HepG2 (cell line): ENCODE data around the gene SMIM41. TPM values are rescaled to one million over a fixed set of nuclear protein-coding genes. Genes with fewer than 3 reads are reported as not detected.

Experiments used
- CHD4 ChIP-seq: fragments of 200-600 bp; sonication (generic); IDR thresholded peaks from 2 replicates; pipeline ENCODE4 v1.7.0; 2017; ENCODE audit warnings: mild to moderate bottlenecking, low read length, borderline replicate concordance
- HDAC1 ChIP-seq: sonication (generic); formaldehyde crosslinking; IDR thresholded peaks from 2 replicates; pipeline ENCODE4 v1.5.1; 2020; ENCODE audit warnings: mild to moderate bottlenecking, missing genetic modification reagents
- HMGXB3 ChIP-seq: sonication (generic); formaldehyde crosslinking; IDR thresholded peaks from 2 replicates; pipeline ENCODE4 v1.4.0; 2020; ENCODE audit warnings: missing genetic modification reagents, borderline replicate concordance
- HNRNPL ChIP-seq: fragments of 200-400 bp; formaldehyde crosslinking; IDR thresholded peaks from 2 replicates; pipeline ENCODE4 v1.6.1; 2017; ENCODE audit warnings: mild to moderate bottlenecking, low read depth, low read length
- HOXA7 ChIP-seq: sonication (generic); formaldehyde crosslinking; IDR thresholded peaks from 2 replicates; pipeline ENCODE4 v1.8.1; 2022; ENCODE audit warnings: mild to moderate bottlenecking, missing genetic modification reagents, moderate library complexity
- KDM5A ChIP-seq: fragments of 200-600 bp; sonication (generic); IDR thresholded peaks from 2 replicates; pipeline ENCODE4 v1.7.0; 2018; ENCODE audit warnings: antibody characterized with exemption, mild to moderate bottlenecking, low read length, borderline replicate concordance
- POLR2A ChIP-seq, 2 experiments: IDR thresholded peaks; 2 replicates each; pipeline ENCODE4 v1.6.1; 2011; ENCODE audit warnings: low read depth in 2 of 2, low read length in 2 of 2, mild to moderate bottlenecking in 1 of 2, moderate library complexity in 1 of 2; ENCODE audit not compliant: insufficient read depth in 1 of 2
- RXRB ChIP-seq: IDR thresholded peaks from 2 replicates; pipeline ENCODE4 v1.6.1; 2016; ENCODE audit warnings: borderline replicate concordance, missing genetic modification reagents, missing compliant biosample characterization
- SOX5 ChIP-seq: IDR thresholded peaks from 2 replicates; pipeline ENCODE4 v1.6.1; 2016; ENCODE audit warnings: borderline replicate concordance
- TOPORS ChIP-seq: sonication (generic); formaldehyde crosslinking; IDR thresholded peaks from 2 replicates; pipeline ENCODE4 v1.8.0; 2023; ENCODE audit warnings: mild to moderate bottlenecking, missing genetic modification reagents
- XBP1 ChIP-seq: sonication (generic); formaldehyde crosslinking; IDR thresholded peaks from 2 replicates; pipeline ENCODE4 v1.5.0; 2020; ENCODE audit warnings: missing genetic modification reagents
- ZC3H13 ChIP-seq: sonication (generic); formaldehyde crosslinking; IDR thresholded peaks from 2 replicates; pipeline ENCODE4 v1.8.1; 2023; ENCODE audit warnings: mild to moderate bottlenecking, missing genetic modification reagents, moderate library complexity
- ZNF121 ChIP-seq: sonication (generic); formaldehyde crosslinking; IDR thresholded peaks from 2 replicates; pipeline ENCODE4 v1.5.0; 2020; ENCODE audit warnings: mild to moderate bottlenecking, missing genetic modification reagents
- ZNF17 ChIP-seq: sonication (generic); formaldehyde crosslinking; IDR thresholded peaks from 2 replicates; pipeline ENCODE4 v1.5.0; 2020; ENCODE audit warnings: mild to moderate bottlenecking, missing genetic modification reagents
- ZNF589 ChIP-seq: sonication (generic); formaldehyde crosslinking; conservative IDR thresholded peaks from 2 replicates; pipeline ENCODE4 v1.8.0; 2022; ENCODE audit warnings: mild to moderate bottlenecking, moderate library complexity, missing genetic modification reagents
- ZNF615 ChIP-seq: sonication (generic); formaldehyde crosslinking; IDR thresholded peaks from 2 replicates; pipeline ENCODE4 v1.5.0; 2020; ENCODE audit warnings: mild to moderate bottlenecking, missing genetic modification reagents, borderline replicate concordance
- ZNF644 ChIP-seq: IDR thresholded peaks from 2 replicates; pipeline ENCODE4 v1.6.1; 2016; ENCODE audit warnings: low read depth
- ZXDC ChIP-seq: sonication (generic); formaldehyde crosslinking; IDR thresholded peaks from 2 replicates; pipeline ENCODE4 v1.5.0; 2020; ENCODE audit warnings: mild to moderate bottlenecking, missing genetic modification reagents
- polyA plus RNA-seq, 8 experiments: library from polyadenylated mRNA; depleted of rRNA in 3 of 8; stranded (reverse) in 7 of 8; unstranded in 1 of 8; fragments of >200 nt; fragmentation: Illumina TruSeq in 4 of 8; extraction: Trizol in 4 of 8; gene quantifications; 2 replicates each; pipeline versions ENCODE4 v1.2.1 to v1.2.3, GENCODE V29; 2011 to 2016; ENCODE audit warnings: low read depth in 4 of 8, missing spikeins in 1 of 8, mixed read lengths in 1 of 8; ENCODE audit not compliant: insufficient read depth in 1 of 8
- total RNA-seq, 5 experiments: library from RNA; depleted of rRNA; stranded (reverse); fragments of >200 nt; fragmentation: Illumina TruSeq; extraction: Trizol; gene quantifications; 2 replicates each; pipeline ENCODE4 v1.2.3, GENCODE V29; 2016; ENCODE audit warnings: low read depth in 1 of 5
- TF ChIP-seq, protein P1 (sequence below): sonication (generic); formaldehyde crosslinking; conservative IDR thresholded peaks from 2 replicates; pipeline ENCODE4 v1.4.0; 2020; ENCODE audit warnings: missing genetic modification reagents
- TF ChIP-seq, protein P2 (sequence below): sonication (generic); formaldehyde crosslinking; IDR thresholded peaks from 2 replicates; pipeline ENCODE4 v1.5.0; 2020; ENCODE audit warnings: mild to moderate bottlenecking, missing genetic modification reagents

The SMIM41 gene
- total and polyA plus RNA-seq, 2 of the 13 experiments (the other 11 are each of a cell fraction or from before 2014, with no cell fraction given), result not detected

GRCh38 chr12:52082026-52082668, 2.6 kb downstream of the SMIM41 start (continued):
- TF ChIP-seq ZXDC (CRISPR knock-in tag), result no peak
- TF ChIP-seq ZNF644 (CRISPR knock-in tag), result no peak
- peak; percentile 87 for TF ChIP-seq HDAC1 (CRISPR knock-in tag)
- no peak for TF ChIP-seq HOXA7 (CRISPR knock-in tag)
- TF ChIP-seq ZNF589 (CRISPR knock-in tag), result no peak
- TF ChIP-seq RXRB (CRISPR knock-in tag), result peak; percentile 78; the same call in 1 of the 2 replicates
- no peak for TF ChIP-seq TOPORS (CRISPR knock-in tag)
- TF ChIP-seq, protein P1, sequence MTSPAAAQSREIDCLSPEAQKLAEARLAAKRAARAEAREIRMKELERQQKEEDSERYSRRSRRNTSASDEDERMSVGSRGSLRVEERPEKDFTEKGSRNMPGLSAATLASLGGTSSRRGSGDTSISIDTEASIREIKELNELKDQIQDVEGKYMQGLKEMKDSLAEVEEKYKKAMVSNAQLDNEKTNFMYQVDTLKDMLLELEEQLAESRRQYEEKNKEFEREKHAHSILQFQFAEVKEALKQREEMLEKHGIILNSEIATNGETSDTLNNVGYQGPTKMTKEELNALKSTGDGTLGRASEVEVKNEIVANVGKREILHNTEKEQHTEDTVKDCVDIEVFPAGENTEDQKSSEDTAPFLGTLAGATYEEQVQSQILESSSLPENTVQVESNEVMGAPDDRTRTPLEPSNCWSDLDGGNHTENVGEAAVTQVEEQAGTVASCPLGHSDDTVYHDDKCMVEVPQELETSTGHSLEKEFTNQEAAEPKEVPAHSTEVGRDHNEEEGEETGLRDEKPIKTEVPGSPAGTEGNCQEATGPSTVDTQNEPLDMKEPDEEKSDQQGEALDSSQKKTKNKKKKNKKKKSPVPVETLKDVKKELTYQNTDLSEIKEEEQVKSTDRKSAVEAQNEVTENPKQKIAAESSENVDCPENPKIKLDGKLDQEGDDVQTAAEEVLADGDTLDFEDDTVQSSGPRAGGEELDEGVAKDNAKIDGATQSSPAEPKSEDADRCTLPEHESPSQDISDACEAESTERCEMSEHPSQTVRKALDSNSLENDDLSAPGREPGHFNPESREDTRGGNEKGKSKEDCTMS, result no peak
- TF ChIP-seq POLR2A (IDR thresholded peaks at IDR 0.05; ENCODE audit: insufficient read depth in 1 of 2, low read depth in 2 of 2, low read length in 2 of 2), result no peak
- TF ChIP-seq HNRNPL, result no peak
- no peak for TF ChIP-seq KDM5A
- TF ChIP-seq ZC3H13 (CRISPR knock-in tag), result peak; percentile 74; the same call in 1 of the 2 replicates
- no peak for TF ChIP-seq ZNF17
- TF ChIP-seq ZNF121 (CRISPR knock-in tag), result no peak
- no peak for TF ChIP-seq ZNF615 (CRISPR knock-in tag)
- TF ChIP-seq XBP1, result no peak
- TF ChIP-seq SOX5, result peak; percentile 55
- no peak for TF ChIP-seq HMGXB3 (CRISPR knock-in tag)
- TF ChIP-seq CHD4, result no peak
- TF ChIP-seq, protein P2, sequence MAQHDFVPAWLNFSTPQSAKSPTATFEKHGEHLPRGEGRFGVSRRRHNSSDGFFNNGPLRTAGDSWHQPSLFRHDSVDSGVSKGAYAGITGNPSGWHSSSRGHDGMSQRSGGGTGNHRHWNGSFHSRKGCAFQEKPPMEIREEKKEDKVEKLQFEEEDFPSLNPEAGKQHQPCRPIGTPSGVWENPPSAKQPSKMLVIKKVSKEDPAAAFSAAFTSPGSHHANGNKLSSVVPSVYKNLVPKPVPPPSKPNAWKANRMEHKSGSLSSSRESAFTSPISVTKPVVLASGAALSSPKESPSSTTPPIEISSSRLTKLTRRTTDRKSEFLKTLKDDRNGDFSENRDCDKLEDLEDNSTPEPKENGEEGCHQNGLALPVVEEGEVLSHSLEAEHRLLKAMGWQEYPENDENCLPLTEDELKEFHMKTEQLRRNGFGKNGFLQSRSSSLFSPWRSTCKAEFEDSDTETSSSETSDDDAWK, result no peak
